IPS DF 19.7 (cell line): ENCODE measurements around the gene KDM8.

Experiments
- DNase-seq: peaks from one replicate; pipeline ENCODE4 v3.0.0-alpha.2; 2013; ENCODE audit warnings: low read depth, low spot score

The KDM8 gene

GRCh38 chr16:27215660-27216059 is 12.3 kb downstream of the KDM8 start:
- DNase-seq, result no peak

- DNase-seq, result no peak
Measured at GRCh38 chr16:27216297-27216885, 13.1 kb downstream of the KDM8 start.

GRCh38 chr16:27217256-27217655 is 13.9 kb downstream of the KDM8 start:
- peak; percentile 45 for DNase-seq

- no peak for DNase-seq
Measured at GRCh38 chr16:27218756-27219155, 15.4 kb downstream of the KDM8 start.

- DNase-seq, result no peak
Measured at GRCh38 chr16:27219161-27219560, 15.8 kb downstream of the KDM8 start.

- DNase-seq, result no peak
Measured at GRCh38 chr16:27220120-27220519, 16.8 kb downstream of the KDM8 start.

- DNase-seq, result no peak
Measured at GRCh38 chr16:27220527-27220926, 17.2 kb downstream of the KDM8 start.

- DNase-seq, result no peak
Measured at GRCh38 chr16:27220991-27221390, 17.7 kb downstream of the KDM8 start.

GRCh38 chr16:27221576-27222248 is 18.4 kb downstream of the KDM8 start:
- DNase-seq, result no peak

GRCh38 chr16:27222249-27223225 is 19.2 kb downstream of the KDM8 start:
- DNase-seq, result no peak

GRCh38 chr16:27223226-27223610 is 19.9 kb downstream of the KDM8 start:
- DNase-seq, result no peak

GRCh38 chr16:27223701-27224100 is 20.4 kb downstream of the KDM8 start:
- no peak for DNase-seq

- DNase-seq, result no peak
Measured at GRCh38 chr16:27224271-27224737, 21.0 kb downstream of the KDM8 start.

GRCh38 chr16:27224741-27225300 is 21.5 kb downstream of the KDM8 start:
- no peak for DNase-seq

GRCh38 chr16:27225536-27226360 is 22.4 kb downstream of the KDM8 start:
- DNase-seq, result no peak

- no peak for DNase-seq
Measured at GRCh38 chr16:27226476-27226875, 23.1 kb downstream of the KDM8 start.

GRCh38 chr16:27226976-27227705 is 23.8 kb downstream of the KDM8 start:
- DNase-seq, result no peak

GRCh38 chr16:27228045-27228444 is 24.7 kb downstream of the KDM8 start:
- DNase-seq, result no peak

GRCh38 chr16:27228621-27229501 is 25.5 kb downstream of the KDM8 start:
- DNase-seq, result no peak
